ENCODE data around the gene RNF187.
A peak's percentile ranks its signal among the peaks of the same experiment; 100 is the strongest.

Gene RNF187

GRCh38 chr1:228459091-228459993 is 27.8 kb upstream of the RNF187 start:
- in situ Hi-C loops (cut with HindIII; ENCODE audit: low sequenced_read_pairs), result no loop called here
- DNase-seq (ENCODE audit: low read depth), result peak; percentile 49
- H3K4me3 ChIP-seq (ENCODE audit: low read depth, low read length), result peak overlapping the region; percentile 75
- peak; percentile 77 for TF ChIP-seq CTCF (IDR thresholded peaks at IDR 0.05; ENCODE audit: low read depth, low read length, missing control alignments)

- no peak overlapping the region for H3K4me3 ChIP-seq (ENCODE audit: low read depth, low read length)
- no peak for DNase-seq (ENCODE audit: low read depth)
- no peak for TF ChIP-seq CTCF (IDR thresholded peaks at IDR 0.05; ENCODE audit: low read depth, low read length, missing control alignments)
- in situ Hi-C loops (cut with HindIII; ENCODE audit: low sequenced_read_pairs), result no loop called here
Observed at GRCh38 chr1:228460821-228461220, 26.4 kb upstream of the RNF187 start.

DNA sequence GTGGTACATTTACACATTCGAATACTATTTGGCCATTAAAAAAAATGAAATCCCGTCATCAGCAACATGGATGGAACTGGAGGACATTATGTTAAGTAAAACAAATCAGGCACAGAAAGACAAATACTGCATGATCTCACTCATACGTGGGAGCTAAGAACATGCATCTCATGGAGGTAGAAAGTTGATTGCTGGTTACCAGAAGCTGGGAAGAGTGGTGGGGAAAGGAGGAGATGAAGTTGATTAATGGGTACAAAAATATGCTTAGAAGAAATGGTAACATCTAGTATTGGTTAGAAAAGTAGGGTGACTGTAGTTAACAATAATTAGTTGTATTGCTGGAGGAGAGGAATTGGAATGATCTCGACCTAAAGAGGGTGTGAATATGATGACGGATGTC is 24.6 kb upstream of the RNF187 start:
- in situ Hi-C loops (cut with HindIII; ENCODE audit: low sequenced_read_pairs), result no loop called here
- no peak for DNase-seq (ENCODE audit: low read depth)
- H3K4me3 ChIP-seq (ENCODE audit: low read depth, low read length), result no peak overlapping the region
- no peak for TF ChIP-seq CTCF (IDR thresholded peaks at IDR 0.05; ENCODE audit: low read depth, low read length, missing control alignments)

DNA sequence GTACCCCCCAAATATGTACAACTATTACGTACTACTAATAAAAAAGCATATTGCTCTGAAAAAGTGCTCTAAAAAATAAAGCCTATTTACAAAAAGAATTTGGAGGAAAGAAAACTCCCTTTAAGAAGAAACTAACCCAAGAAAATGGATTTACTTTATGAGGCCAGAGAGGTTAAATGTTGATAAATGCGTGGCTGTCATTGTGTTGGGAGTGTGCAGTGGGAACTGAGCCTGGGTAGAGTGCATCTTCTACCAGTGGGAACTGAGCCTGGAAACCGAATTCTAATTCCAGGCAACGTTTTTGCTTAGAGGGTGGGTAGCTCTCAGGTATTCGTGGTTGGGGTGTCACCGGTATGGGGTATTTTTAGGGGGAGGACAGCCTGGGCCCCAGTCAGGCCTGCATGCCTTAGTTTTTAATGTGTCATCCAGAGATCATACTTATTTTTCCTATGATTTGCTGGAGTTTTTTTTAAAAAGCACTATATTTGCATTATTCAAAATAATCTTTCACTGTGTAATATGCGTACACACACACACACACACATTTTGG is 24.1 kb upstream of the RNF187 start:
- no peak overlapping the region for H3K4me3 ChIP-seq (ENCODE audit: low read depth, low read length)
- DNase-seq (ENCODE audit: low read depth), result no peak
- no peak for TF ChIP-seq CTCF (IDR thresholded peaks at IDR 0.05; ENCODE audit: low read depth, low read length, missing control alignments)
- in situ Hi-C loops (cut with HindIII; ENCODE audit: low sequenced_read_pairs), result no loop called here

DNA sequence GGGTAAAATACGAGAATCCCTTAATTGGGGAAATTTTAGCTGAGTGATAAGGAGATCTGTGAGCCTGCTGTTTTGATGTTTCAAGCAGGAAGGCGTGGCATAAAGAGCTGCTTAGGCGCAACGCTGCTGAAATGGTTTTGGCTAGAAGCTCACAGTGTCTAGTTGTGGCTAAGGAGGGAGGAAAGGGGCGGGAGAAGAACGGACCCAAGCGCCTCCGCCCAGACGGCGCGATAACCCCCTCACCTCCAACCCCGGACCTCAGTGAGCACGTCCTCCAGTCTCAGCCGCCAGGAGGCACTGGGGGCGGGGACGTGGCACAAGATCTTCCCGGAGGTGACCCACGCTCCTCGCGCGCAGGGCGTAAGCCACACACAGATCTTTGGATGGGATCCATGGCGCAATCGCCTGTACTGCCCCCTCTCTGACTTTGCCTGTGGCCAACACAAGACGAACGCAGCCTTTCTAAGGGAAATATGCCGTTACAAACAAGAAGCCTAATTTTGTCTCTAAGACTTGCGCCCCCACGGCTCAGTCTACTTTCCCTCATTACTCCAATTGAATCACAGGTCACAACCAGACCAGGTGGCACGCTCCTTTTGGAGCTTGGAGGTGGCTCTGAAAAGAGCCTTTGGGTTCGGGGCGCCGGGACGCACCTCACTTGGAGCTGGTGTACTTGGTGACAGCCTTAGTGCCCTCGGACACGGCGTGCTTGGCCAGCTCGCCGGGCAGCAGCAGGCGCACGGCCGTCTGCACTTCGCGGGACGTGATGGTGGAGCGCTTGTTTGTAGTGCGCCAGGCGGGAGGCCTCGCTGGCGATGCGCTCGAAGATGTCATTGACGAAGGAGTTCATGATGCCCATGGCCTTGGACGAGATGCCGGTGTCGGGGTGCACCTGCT is 23.4 kb upstream of the RNF187 start:
- no peak for DNase-seq (ENCODE audit: low read depth)
- in situ Hi-C loops (cut with HindIII; ENCODE audit: low sequenced_read_pairs), result no loop called here
- H3K4me3 ChIP-seq (ENCODE audit: low read depth, low read length), result peak overlapping the region; percentile 36
- no peak for TF ChIP-seq CTCF (IDR thresholded peaks at IDR 0.05; ENCODE audit: low read depth, low read length, missing control alignments)

DNA sequence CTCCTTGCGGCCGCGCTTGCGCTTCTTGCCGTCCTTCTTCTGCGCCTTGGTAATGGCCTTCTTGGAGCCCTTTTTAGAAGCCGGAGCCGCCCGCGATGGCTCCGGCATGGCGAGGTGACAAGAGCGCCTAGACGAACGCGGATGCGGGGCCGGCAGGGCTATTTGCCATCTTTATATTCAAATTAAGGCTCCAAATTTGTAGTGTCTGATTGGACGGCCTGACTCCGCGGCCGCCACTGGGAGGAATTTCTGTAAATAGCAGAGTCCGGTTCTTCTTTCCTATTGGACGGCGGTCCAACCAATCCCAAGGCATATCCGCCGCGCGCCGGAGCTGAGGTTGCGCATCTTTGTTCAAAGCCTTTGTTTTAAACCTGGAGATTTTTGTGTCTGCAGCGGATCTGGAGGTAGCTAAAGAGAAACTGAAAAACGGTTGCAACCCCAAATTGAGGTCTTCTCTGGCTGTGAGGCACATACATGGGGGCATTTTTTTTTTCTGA is 22.6 kb upstream of the RNF187 start:
- peak; percentile 55 for DNase-seq (ENCODE audit: low read depth)
- in situ Hi-C loops (cut with HindIII; ENCODE audit: low sequenced_read_pairs), result no loop called here
- no peak for TF ChIP-seq CTCF (IDR thresholded peaks at IDR 0.05; ENCODE audit: low read depth, low read length, missing control alignments)
- H3K4me3 ChIP-seq (ENCODE audit: low read depth, low read length), result peak overlapping the region; percentile 36
